ENCODE results near the gene IP6K2. TPM values are rescaled to one million over a fixed set of nuclear protein-coding genes. Genes with fewer than 3 reads are reported as not detected.

IP6K2 gene
- total and polyA plus RNA-seq, 2 experiments from 2014 or later, result 97.0 to 97.4 TPM

DNA sequence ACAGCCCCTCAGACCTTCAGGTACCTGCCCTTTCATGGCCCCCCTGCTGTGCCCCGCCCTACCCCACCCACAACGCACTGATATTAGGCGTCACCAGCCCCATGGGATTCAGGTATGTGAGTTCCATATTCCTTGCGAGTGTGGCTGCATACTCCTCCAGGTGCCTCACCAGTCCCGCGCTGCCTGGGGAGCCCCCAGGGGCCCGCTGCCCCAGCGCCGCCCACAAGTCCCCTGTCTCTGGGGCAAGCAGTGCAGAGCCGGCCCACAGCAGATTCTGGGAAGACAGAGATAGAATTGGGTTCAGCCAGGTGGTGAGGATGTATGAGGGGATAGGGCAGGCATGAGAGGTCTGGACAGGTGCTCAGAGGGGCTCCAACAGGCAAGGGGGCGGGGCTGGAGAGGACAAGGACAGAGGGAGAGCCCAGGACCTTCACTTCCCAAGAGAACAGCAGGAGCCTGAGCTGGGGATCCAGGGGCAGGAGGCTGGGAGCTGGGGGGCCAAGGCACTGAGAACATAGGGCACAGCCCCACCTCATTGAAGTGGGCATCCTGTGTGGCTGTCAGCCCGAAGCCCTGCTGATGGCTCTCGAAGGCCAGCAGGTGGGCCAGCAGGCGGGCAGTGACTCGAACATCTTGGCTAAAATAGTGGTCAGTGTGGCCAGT is 68.7 kb downstream of the IP6K2 start:
- Mint-ChIP-seq H3K9me3 (no peaks in the 10 kb centered on the region), H3K27me3 (ENCODE audit: insufficient read depth, low read depth, poor library complexity) (peaks cover 8% of the 10 kb centered on the region), H3K4me3 (no peak overlapping the region), H3K27ac (no peak overlapping the region), H3K4me1 (no peaks in the 10 kb centered on the region), H3K36me3 (ENCODE audit: low read depth) (peaks cover 20% of the 10 kb centered on the region)
- Histone ChIP-seq H3K4me1 (ENCODE audit: insufficient read depth) (no peaks in the 10 kb centered on the region), H3K9me2 (ENCODE audit: insufficient read depth) (no peaks in the 10 kb centered on the region), H3K4me3 (no peak overlapping the region), H2AFZ (no peak overlapping the region), H3K27ac (ENCODE audit: low read depth) (no peak overlapping the region), H3K36me3 (ENCODE audit: insufficient read depth) (no peaks in the 10 kb centered on the region; the same call in 1 of the 2 replicates), H3K27me3 (ENCODE audit: insufficient read depth) (no peaks in the 10 kb centered on the region), H4K20me1 (replicated peaks; ENCODE audit: insufficient read depth) (0 out of 2 replicates have a peak, but pooled peaks cover 3% of the 10 kb centered on the region), H3F3A (replicated peaks; ENCODE audit: low read depth) (no peaks in the 10 kb centered on the region), H3K4me2 (no peak overlapping the region), H3K79me2 (replicated peaks; ENCODE audit: insufficient read depth) (no peaks in the 10 kb centered on the region)
- ATAC-seq, result no peak
- TF ChIP-seq ZNF331 (CRISPR knock-in tag; IDR thresholded peaks at IDR 0.05; ENCODE audit: low read depth) (no peak), EZH2 (IDR thresholded peaks at IDR 0.05; ENCODE audit: low read depth, unreplicated experiment) (no peak), ZNF114 (CRISPR knock-in tag; IDR thresholded peaks at IDR 0.05) (no peak), CREB1 (CRISPR knock-in tag; IDR thresholded peaks at IDR 0.05; ENCODE audit: low read depth) (no peak), STAT1 (IDR thresholded peaks at IDR 0.05; ENCODE audit: unreplicated experiment) (no peak), POLR2AphosphoS5 (IDR thresholded peaks at IDR 0.05; ENCODE audit: low read depth) (no peak), ETS1 (IDR thresholded peaks at IDR 0.05) (no peak)
- TF ChIP-seq, protein P1, sequence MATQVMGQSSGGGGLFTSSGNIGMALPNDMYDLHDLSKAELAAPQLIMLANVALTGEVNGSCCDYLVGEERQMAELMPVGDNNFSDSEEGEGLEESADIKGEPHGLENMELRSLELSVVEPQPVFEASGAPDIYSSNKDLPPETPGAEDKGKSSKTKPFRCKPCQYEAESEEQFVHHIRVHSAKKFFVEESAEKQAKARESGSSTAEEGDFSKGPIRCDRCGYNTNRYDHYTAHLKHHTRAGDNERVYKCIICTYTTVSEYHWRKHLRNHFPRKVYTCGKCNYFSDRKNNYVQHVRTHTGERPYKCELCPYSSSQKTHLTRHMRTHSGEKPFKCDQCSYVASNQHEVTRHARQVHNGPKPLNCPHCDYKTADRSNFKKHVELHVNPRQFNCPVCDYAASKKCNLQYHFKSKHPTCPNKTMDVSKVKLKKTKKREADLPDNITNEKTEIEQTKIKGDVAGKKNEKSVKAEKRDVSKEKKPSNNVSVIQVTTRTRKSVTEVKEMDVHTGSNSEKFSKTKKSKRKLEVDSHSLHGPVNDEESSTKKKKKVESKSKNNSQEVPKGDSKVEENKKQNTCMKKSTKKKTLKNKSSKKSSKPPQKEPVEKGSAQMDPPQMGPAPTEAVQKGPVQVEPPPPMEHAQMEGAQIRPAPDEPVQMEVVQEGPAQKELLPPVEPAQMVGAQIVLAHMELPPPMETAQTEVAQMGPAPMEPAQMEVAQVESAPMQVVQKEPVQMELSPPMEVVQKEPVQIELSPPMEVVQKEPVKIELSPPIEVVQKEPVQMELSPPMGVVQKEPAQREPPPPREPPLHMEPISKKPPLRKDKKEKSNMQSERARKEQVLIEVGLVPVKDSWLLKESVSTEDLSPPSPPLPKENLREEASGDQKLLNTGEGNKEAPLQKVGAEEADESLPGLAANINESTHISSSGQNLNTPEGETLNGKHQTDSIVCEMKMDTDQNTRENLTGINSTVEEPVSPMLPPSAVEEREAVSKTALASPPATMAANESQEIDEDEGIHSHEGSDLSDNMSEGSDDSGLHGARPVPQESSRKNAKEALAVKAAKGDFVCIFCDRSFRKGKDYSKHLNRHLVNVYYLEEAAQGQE (IDR thresholded peaks at IDR 0.05; ENCODE audit: unreplicated experiment), result no peak
- DNase-seq (ENCODE audit: low spot score), result no peak

- no peaks in the 10 kb centered on the region for H3F3A ChIP-seq (replicated peaks; ENCODE audit: low read depth)
- DNase-seq (ENCODE audit: low spot score), result no peak
- H3K4me3 ChIP-seq, result no peak overlapping the region
- H3K9me2 ChIP-seq (ENCODE audit: insufficient read depth), result no peaks in the 10 kb centered on the region
- Mint-ChIP-seq H3K27me3 (ENCODE audit: insufficient read depth, low read depth, poor library complexity) (peaks cover 7% of the 10 kb centered on the region), H3K27ac (no peak overlapping the region), H3K9me3 (no peaks in the 10 kb centered on the region), H3K36me3 (ENCODE audit: low read depth) (peaks cover 20% of the 10 kb centered on the region; the same call in 2 of the 3 replicates), H3K4me1 (no peaks in the 10 kb centered on the region), H3K4me3 (no peak overlapping the region)
- no peaks in the 10 kb centered on the region; the same call in 1 of the 2 replicates for H3K36me3 ChIP-seq (ENCODE audit: insufficient read depth)
- 0 out of 2 replicates have a peak, but pooled peaks cover 3% of the 10 kb centered on the region for H4K20me1 ChIP-seq (replicated peaks; ENCODE audit: insufficient read depth)
- H3K27ac ChIP-seq (ENCODE audit: low read depth), result no peak overlapping the region
- ATAC-seq, result no peak
- H3K27me3 ChIP-seq (ENCODE audit: insufficient read depth), result no peaks in the 10 kb centered on the region
- H3K4me1 ChIP-seq (ENCODE audit: insufficient read depth), result no peaks in the 10 kb centered on the region
- H3K79me2 ChIP-seq (replicated peaks; ENCODE audit: insufficient read depth), result no peaks in the 10 kb centered on the region
- no peak overlapping the region for H2AFZ ChIP-seq
- H3K4me2 ChIP-seq, result no peak overlapping the region
- TF ChIP-seq, protein P2, sequence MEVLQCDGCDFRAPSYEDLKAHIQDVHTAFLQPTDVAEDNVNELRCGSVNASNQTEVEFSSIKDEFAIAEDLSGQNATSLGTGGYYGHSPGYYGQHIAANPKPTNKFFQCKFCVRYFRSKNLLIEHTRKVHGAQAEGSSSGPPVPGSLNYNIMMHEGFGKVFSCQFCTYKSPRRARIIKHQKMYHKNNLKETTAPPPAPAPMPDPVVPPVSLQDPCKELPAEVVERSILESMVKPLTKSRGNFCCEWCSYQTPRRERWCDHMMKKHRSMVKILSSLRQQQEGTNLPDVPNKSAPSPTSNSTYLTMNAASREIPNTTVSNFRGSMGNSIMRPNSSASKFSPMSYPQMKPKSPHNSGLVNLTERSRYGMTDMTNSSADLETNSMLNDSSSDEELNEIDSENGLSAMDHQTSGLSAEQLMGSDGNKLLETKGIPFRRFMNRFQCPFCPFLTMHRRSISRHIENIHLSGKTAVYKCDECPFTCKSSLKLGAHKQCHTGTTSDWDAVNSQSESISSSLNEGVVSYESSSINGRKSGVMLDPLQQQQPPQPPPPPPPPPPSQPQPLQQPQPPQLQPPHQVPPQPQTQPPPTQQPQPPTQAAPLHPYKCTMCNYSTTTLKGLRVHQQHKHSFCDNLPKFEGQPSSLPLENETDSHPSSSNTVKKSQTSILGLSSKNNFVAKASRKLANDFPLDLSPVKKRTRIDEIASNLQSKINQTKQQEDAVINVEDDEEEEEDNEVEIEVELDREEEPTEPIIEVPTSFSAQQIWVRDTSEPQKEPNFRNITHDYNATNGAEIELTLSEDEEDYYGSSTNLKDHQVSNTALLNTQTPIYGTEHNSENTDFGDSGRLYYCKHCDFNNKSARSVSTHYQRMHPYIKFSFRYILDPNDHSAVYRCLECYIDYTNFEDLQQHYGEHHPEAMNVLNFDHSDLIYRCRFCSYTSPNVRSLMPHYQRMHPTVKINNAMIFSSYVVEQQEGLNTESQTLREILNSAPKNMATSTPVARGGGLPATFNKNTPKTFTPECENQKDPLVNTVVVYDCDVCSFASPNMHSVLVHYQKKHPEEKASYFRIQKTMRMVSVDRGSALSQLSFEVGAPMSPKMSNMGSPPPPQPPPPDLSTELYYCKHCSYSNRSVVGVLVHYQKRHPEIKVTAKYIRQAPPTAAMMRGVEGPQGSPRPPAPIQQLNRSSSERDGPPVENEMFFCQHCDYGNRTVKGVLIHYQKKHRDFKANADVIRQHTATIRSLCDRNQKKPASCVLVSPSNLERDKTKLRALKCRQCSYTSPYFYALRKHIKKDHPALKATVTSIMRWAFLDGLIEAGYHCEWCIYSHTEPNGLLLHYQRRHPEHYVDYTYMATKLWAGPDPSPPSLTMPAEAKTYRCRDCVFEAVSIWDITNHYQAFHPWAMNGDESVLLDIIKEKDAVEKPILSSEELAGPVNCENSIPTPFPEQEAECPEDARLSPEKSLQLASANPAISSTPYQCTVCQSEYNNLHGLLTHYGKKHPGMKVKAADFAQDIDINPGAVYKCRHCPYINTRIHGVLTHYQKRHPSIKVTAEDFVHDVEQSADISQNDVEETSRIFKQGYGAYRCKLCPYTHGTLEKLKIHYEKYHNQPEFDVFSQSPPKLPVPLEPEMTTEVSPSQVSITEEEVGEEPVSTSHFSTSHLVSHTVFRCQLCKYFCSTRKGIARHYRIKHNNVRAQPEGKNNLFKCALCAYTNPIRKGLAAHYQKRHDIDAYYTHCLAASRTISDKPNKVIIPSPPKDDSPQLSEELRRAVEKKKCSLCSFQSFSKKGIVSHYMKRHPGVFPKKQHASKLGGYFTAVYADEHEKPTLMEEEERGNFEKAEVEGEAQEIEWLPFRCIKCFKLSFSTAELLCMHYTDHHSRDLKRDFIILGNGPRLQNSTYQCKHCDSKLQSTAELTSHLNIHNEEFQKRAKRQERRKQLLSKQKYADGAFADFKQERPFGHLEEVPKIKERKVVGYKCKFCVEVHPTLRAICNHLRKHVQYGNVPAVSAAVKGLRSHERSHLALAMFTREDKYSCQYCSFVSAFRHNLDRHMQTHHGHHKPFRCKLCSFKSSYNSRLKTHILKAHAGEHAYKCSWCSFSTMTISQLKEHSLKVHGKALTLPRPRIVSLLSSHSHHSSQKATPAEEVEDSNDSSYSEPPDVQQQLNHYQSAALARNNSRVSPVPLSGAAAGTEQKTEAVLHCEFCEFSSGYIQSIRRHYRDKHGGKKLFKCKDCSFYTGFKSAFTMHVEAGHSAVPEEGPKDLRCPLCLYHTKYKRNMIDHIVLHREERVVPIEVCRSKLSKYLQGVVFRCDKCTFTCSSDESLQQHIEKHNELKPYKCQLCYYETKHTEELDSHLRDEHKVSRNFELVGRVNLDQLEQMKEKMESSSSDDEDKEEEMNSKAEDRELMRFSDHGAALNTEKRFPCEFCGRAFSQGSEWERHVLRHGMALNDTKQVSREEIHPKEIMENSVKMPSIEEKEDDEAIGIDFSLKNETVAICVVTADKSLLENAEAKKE (CRISPR knock-in tag; IDR thresholded peaks at IDR 0.05), result no peak
- TF ChIP-seq NANOG (IDR thresholded peaks at IDR 0.05; ENCODE audit: borderline replicate concordance) (no peak), JUNB (IDR thresholded peaks at IDR 0.05; ENCODE audit: unreplicated experiment) (no peak), POLR2AphosphoS5 (IDR thresholded peaks at IDR 0.05; ENCODE audit: low read depth) (no peak), ZNF114 (CRISPR knock-in tag; IDR thresholded peaks at IDR 0.05) (no peak)
These were observed 69.3 kb downstream of the IP6K2 start for GRCh38 chr3:48647714-48648113.

All from GM23338 (cell line).